RWPE1 (cell line): ENCODE data around the gene OR1M1.

Source experiments
- CTCF ChIA-PET: fragments of 350-600 bp; sonication (Branson Sonifier 250); formaldehyde crosslinking; extraction: SDS; loops from one replicate; lab custom pipeline; 2021; lab: Yijun Ruan, JAX
- POLR2A ChIA-PET: fragments of 400-600 bp; formaldehyde crosslinking; extraction: SDS; loops from one replicate; lab custom pipeline; 2020; ENCODE audit warnings: antibody characterized with exemption; ENCODE audit not compliant: low non-redundant PET; lab: Yijun Ruan, JAX
- DNase-seq: peaks from one replicate; pipeline ENCODE4 v3.0.0; 2012; ENCODE audit warnings: low spot score
- H3K27ac ChIP-seq: fragments of 450-650 bp; 2 replicates; pipeline ENCODE4 v1.5.1; 2017
- CTCF ChIP-seq: fragments of 450-650 bp; conservative IDR thresholded peaks from 2 replicates; pipeline ENCODE4 v1.5.1; 2017; ENCODE audit warnings: low read depth, mild to moderate bottlenecking

The OR1M1 gene

DNA sequence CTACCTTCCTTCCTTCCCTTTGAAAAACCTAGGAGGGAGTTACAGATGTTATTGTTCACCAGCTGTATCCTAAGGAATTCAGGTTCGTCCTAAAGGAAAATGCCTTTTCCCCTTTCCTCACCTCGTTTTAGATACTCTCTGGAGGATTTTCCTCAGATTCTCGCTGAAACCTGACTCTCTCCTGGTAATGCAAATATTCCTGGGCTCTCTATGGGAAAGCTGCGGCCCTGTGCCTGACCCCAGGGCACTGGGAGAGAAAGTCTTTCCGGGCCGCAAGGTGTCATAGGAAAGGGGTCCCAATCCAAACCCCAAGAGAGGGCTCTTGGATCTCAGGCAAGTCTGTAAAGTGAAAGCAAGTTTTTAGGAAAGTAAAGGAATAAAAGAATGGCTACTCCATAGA is 13.1 kb upstream of the OR1M1 start:
- H3K27ac ChIP-seq, result no peak overlapping the region
- ChIA-PET CTCF (interaction anchor here (0.6 kb wide), 1 partner anchor 1499 kb away, joined by 3 read pairs; no protein-coding TSS in a partner anchor), POLR2A (no interaction called here)
- DNase-seq, result no peak
- TF ChIP-seq CTCF, result no peak

GRCh38 chr19:9075064-9075949 is 11.6 kb upstream of the OR1M1 start:
- TF ChIP-seq CTCF, result no peak

GRCh38 chr19:9076901-9077300 is 10.0 kb upstream of the OR1M1 start:
- TF ChIP-seq CTCF, result no peak
- CTCF ChIA-PET, result no interaction called here
- POLR2A ChIA-PET, result no interaction called here
- no peak overlapping the region; the same call in 1 of the 2 replicates for H3K27ac ChIP-seq
- no peak for DNase-seq

More at GRCh38 chr19:9075064-9075949, 11.6 kb upstream of the OR1M1 start:
- peak; percentile 100 for DNase-seq
- POLR2A ChIA-PET, result no interaction called here
- CTCF ChIA-PET, result interaction anchor here (0.5 to 1.1 kb wide), 3 partner anchors 9 to 807 kb away, joined by 4 to 6 read pairs (median 4); no protein-coding TSS in a partner anchor
- peak overlapping the region; percentile 94 for H3K27ac ChIP-seq

DNA sequence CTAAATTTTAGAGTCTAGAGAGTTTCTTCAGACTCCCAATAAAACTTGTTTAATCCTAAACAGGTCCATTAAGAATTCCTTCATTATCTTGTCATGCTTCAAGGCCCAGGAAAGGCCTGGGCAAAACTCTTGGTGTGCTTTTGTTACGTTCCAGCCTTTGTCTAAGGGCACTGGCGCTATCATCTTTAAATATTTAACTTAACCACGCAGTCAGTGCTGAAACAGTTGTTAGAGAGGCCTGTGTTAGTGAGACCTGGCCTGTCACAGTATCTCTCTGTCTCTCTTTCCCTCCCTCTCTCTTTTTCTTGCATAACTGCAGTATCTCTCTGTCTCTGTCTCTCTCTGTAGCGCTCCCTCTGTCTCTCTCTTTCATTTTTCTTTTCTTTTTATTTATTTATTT is 8.2 kb upstream of the OR1M1 start:
- ChIA-PET POLR2A (no interaction called here), CTCF (no interaction called here)
- TF ChIP-seq CTCF, result no peak
- no peak overlapping the region for H3K27ac ChIP-seq
- DNase-seq, result no peak

GRCh38 chr19:9107375-9107774 is 20.5 kb downstream of the OR1M1 start, which contains the start of gene OR7G2:
Gene OR7G2 (minus strand): TSS chr19:9107475. CDS start chr19:9103243, 4,232 bp downstream.
- ChIA-PET POLR2A (no interaction called here), CTCF (interaction anchor here (0.6 kb wide), 1 partner anchor 529 kb away, joined by 4 read pairs; no protein-coding TSS in a partner anchor)
- no peak for DNase-seq
- no peak within 1 kb of the TSS for H3K27ac ChIP-seq
- no peak for TF ChIP-seq CTCF

GRCh38 chr19:9109959-9110358 is 23.1 kb downstream of the OR1M1 start:
- no peak for DNase-seq
- CTCF ChIA-PET, result no interaction called here
- TF ChIP-seq CTCF, result no peak
- POLR2A ChIA-PET, result no interaction called here
- H3K27ac ChIP-seq, result no peak overlapping the region
